Activated CD8-positive, alpha-beta T cell treated with anti-CD3 and anti-CD28 coated beads for 36 hours (primary cell): ENCODE results near the gene MIEN1. TPM values are rescaled to one million over a fixed set of nuclear protein-coding genes. Genes with fewer than 3 reads are reported as not detected.

Experiments
- ATAC-seq: fragments of 200-7000 bp; cut with Tn5 transposase; one replicate; pipeline ENCODE4 v1.10.0; 2021; ENCODE audit warnings: mild to moderate bottlenecking, moderate library complexity
- CTCF ChIA-PET: fragments of 350-600 bp; sonication (Branson Sonifier 250); formaldehyde crosslinking; loops from one replicate; lab custom pipeline; 2021; ENCODE audit warnings: antibody characterized with exemption; lab: Charles Lee
- POLR2A ChIA-PET: fragments of 350-600 bp; sonication (Branson Sonifier 250); formaldehyde crosslinking; loops from one replicate; lab custom pipeline; 2021; ENCODE audit warnings: antibody characterized with exemption; lab: Charles Lee
- DNase-seq: peaks from one replicate; pipeline ENCODE4 v3.0.0-alpha.2; 2020
- H3K27ac Mint-ChIP-seq: one replicate; pipeline ENCODE4 v1.8.0; 2021; ENCODE audit warnings: mild to moderate bottlenecking, mixed read lengths
- H3K27me3 Mint-ChIP-seq: one replicate; pipeline ENCODE4 v1.8.0; 2021; ENCODE audit warnings: mixed read lengths
- H3K36me3 Mint-ChIP-seq: one replicate; pipeline ENCODE4 v1.8.0; 2021; ENCODE audit warnings: low read depth, mixed read lengths
- H3K4me1 Mint-ChIP-seq: one replicate; pipeline ENCODE4 v1.8.0; 2021; ENCODE audit warnings: low read depth, mixed read lengths
- H3K4me3 Mint-ChIP-seq: one replicate; pipeline ENCODE4 v1.8.0; 2021; ENCODE audit warnings: mild to moderate bottlenecking, moderate library complexity, mixed read lengths
- H3K9me3 Mint-ChIP-seq: one replicate; pipeline ENCODE4 v1.8.0; 2021; ENCODE audit warnings: mixed read lengths
- intact Hi-C: fragments of 100-400 bp; cut with micrococcal nuclease; formaldehyde crosslinking; loops from one replicate; pipeline ENCODE4 v1.10.0; 2022
- total RNA-seq, 2 experiments: library from RNA; stranded (reverse); gene quantifications; one replicate each; pipeline ENCODE4 v1.2.3, GENCODE V29; 2021
- TF ChIP-seq, protein P1 (sequence below): fragments of 200-600 bp; IDR thresholded peaks from one replicate; pipeline ENCODE4 v1.8.0; 2022; ENCODE audit warnings: antibody characterized with exemption, mild to moderate bottlenecking

MIEN1 gene
- total RNA-seq, 2 experiments from 2014 or later, result 32.5 to 34.0 TPM

DNA sequence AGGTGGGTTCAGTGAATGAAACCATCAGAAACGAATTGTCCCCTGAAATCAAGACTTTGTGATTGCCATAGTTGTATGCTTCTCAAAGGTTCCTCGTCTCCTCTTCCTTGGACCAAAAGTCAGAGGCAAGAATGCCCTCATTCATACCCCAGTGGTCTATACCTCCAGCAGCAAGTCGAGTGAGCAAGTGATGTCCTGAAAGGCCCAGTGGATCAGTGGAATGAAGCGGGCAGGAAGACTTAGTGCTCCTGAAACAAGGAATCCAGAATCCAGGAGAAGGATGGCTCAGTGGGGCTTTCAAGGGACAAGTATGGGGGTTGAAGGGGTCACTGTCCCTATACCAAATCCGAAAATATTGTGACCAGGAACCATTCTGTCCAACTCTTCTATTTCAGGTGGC, 35.7 kb downstream of the MIEN1 start:
- CTCF ChIA-PET, result interaction anchor here (0.6 to 3.2 kb wide), 2 partner anchors 26 to 41 kb away, joined by 4 to 13 read pairs; no protein-coding TSS in a partner anchor
- no peak for DNase-seq
- no peaks in the 10 kb centered on the region for H3K9me3 Mint-ChIP-seq
- ATAC-seq, result no peak
- no peak overlapping the region for H3K4me3 Mint-ChIP-seq
- H3K27ac Mint-ChIP-seq, result no peak overlapping the region
- peaks cover 1% of the 10 kb centered on the region for H3K4me1 Mint-ChIP-seq
- H3K27me3 Mint-ChIP-seq, result peaks cover 11% of the 10 kb centered on the region
- intact Hi-C loops, result no loop called here
- peaks cover 2% of the 10 kb centered on the region for H3K36me3 Mint-ChIP-seq
- POLR2A ChIA-PET, result interaction anchor here (1.6 kb wide), 1 partner anchor 18 kb away, joined by 4 read pairs; no protein-coding TSS in a partner anchor
- TF ChIP-seq, protein P1, sequence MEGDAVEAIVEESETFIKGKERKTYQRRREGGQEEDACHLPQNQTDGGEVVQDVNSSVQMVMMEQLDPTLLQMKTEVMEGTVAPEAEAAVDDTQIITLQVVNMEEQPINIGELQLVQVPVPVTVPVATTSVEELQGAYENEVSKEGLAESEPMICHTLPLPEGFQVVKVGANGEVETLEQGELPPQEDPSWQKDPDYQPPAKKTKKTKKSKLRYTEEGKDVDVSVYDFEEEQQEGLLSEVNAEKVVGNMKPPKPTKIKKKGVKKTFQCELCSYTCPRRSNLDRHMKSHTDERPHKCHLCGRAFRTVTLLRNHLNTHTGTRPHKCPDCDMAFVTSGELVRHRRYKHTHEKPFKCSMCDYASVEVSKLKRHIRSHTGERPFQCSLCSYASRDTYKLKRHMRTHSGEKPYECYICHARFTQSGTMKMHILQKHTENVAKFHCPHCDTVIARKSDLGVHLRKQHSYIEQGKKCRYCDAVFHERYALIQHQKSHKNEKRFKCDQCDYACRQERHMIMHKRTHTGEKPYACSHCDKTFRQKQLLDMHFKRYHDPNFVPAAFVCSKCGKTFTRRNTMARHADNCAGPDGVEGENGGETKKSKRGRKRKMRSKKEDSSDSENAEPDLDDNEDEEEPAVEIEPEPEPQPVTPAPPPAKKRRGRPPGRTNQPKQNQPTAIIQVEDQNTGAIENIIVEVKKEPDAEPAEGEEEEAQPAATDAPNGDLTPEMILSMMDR, result no peak

DNA sequence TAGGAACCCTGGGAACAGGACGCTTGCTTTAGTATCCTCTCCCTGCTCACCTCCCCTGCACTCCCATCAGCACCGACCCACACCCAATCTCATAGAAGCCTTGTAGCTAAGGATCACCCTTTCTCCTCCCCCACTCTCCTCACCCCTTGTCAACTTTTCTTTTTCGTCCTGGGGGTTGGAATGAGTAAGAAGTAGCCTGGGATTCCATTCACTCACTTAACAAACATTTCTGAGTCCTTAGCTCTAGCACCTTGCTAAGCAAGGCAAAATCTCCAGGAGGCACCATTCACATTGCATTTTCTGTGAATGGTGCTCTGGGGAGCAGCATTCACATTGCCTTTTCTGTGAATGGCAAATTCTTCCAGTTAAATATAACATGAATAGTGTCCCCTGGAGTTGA, 41.4 kb downstream of the MIEN1 start:
- intact Hi-C loops, result loop anchor here (5.0 kb wide), 1 partner anchor 43 kb away; the partner anchor contains the start of gene MIEN1
- TF ChIP-seq, protein P1, result no peak
- peak overlapping the region; percentile 93 for H3K27ac Mint-ChIP-seq
- ChIA-PET POLR2A (interaction anchor here (0.7 to 2.7 kb wide), 4 partner anchors 13 to 36 kb away, joined by 3 to 15 read pairs (median 4); no protein-coding TSS in a partner anchor), CTCF (interaction anchor here (1.0 to 2.6 kb wide), 4 partner anchors 35 to 398 kb away, joined by 3 to 9 read pairs (median 4); no protein-coding TSS in a partner anchor)
- ATAC-seq (no peak), DNase-seq (no peak)
- H3K27me3 Mint-ChIP-seq, result no peaks in the 10 kb centered on the region
- H3K4me1 Mint-ChIP-seq, result peaks cover 20% of the 10 kb centered on the region
- peak overlapping the region; percentile 93 for H3K4me3 Mint-ChIP-seq
- H3K9me3 Mint-ChIP-seq, result no peaks in the 10 kb centered on the region
- peaks cover 6% of the 10 kb centered on the region for H3K36me3 Mint-ChIP-seq

DNA sequence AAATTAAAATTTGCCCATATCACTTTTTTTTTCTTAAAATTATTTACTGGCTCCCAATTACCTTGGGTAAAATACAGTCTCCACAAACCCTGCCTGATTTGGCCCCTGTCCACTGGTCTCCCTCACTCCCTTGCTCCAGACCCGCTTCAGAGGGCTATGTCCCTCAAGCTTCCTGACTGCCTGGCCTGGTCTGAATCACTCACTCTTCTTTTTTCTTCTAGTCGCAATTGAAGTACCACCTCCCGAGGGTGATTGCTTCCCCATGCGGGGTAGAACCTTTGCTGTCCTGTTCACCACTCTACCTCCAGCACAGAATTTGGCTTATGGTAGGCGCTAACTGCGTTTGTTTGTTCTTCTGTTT, 41.9 kb downstream of the MIEN1 start:
- Mint-ChIP-seq H3K9me3 (no peaks in the 10 kb centered on the region), H3K27ac (peak overlapping the region; percentile 93), H3K4me1 (peaks cover 20% of the 10 kb centered on the region), H3K36me3 (peaks cover 6% of the 10 kb centered on the region), H3K27me3 (no peaks in the 10 kb centered on the region), H3K4me3 (peak overlapping the region; percentile 93)
- ChIA-PET CTCF (interaction anchor here (1.0 to 2.6 kb wide), 10 partner anchors 10 to 398 kb away, joined by 3 to 9 read pairs (median 4); no protein-coding TSS in a partner anchor), POLR2A (interaction anchor here (0.7 to 2.7 kb wide), 10 partner anchors 9 to 114 kb away, joined by 3 to 15 read pairs (median 3); partner anchors contain the start of genes ERBB2 and MIEN1)
- TF ChIP-seq, protein P1, result no peak
- DNase-seq (no peak), ATAC-seq (no peak)
- intact Hi-C loops, result loop anchor here (5.0 kb wide), 1 partner anchor 44 kb away; the partner anchor contains the start of gene MIEN1

DNA sequence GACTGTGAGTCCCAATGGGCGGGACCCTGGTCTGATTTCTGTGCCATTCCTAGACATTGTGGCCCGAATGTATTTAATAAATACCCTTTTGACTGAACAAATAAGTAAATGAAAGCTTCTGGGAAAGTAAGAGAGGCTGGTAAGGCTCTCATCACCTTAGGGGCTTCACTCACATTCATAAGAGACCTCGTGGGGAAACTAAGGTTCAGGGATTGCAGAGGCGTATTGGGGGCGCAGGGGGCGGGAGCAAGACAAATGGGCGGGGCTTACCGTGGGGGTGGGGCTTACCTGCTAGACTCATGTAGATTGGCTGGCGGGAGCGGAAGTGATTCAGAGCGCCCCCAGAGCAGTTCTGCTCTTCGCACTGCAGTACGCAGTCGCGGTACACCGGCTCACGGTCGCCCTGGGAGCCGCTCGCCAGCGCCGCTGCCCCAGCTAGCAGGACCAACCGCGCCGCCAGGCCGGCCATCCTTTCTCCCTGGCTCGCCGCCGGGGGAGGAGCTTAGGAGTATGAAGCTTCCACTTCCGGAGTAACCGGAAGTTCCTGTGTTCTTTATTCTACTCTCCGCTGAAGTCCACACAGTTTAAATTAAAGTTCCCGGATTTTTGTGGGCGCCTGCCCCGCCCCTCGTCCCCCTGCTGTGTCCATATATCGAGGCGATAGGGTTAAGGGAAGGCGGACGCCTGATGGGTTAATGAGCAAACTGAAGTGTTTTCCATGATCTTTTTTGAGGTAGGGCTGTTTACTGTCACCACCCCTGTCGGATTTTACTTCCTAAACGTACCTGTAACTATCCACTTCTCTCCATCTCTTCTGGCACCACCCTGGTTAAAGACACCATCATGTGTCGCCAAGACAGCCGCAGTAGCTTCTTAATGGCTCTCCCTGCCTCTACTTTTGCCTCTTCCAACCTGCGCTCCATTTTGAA, 42.5 kb downstream of the MIEN1 start, which contains the start of gene PGAP3:
Gene PGAP3, minus strand, starts transcription at position 512 of the 929 bp plus-strand sequence. Its CDS starts 43 bp downstream, at position 469.
- ChIA-PET CTCF (interaction anchor here (1.0 to 2.6 kb wide), 10 partner anchors 9 to 66 kb away, joined by 3 to 9 read pairs (median 4); no protein-coding TSS in a partner anchor), POLR2A (interaction anchor here (0.7 to 2.7 kb wide), 13 partner anchors 8 to 125 kb away, joined by 3 to 15 read pairs (median 3); partner anchors contain the start of genes ERBB2 and MIEN1)
- Mint-ChIP-seq H3K4me3 (peak within 1 kb of the TSS; percentile 93), H3K9me3 (no peaks in the 10 kb centered on the region), H3K4me1 (peaks cover 20% of the 10 kb centered on the region), H3K27ac (peak within 1 kb of the TSS; percentile 93), H3K36me3 (peaks cover 8% of the 10 kb centered on the region), H3K27me3 (no peaks in the 10 kb centered on the region)
- intact Hi-C loops, result loop anchor here (5.0 kb wide), 1 partner anchor 44 kb away; the partner anchor contains the start of gene MIEN1
- ATAC-seq, result peak; percentile 97
- peak; percentile 96 for DNase-seq
- TF ChIP-seq, protein P1, result no peak
